HepG2 (cell line): Measurements from ENCODE around the gene BAG5. TPM values are rescaled to one million over a fixed set of nuclear protein-coding genes. Genes with fewer than 3 reads are reported as not detected.

Source experiments
- ATAC-seq: fragments of 200-7000 bp; cut with Tn5 transposase; 3 replicates; pipeline ENCODE4 v1.9.1; 2020; ENCODE audit warnings: mild to moderate bottlenecking, moderate library complexity
- BruUV-seq: library from RNA; stranded (reverse); fragments of 400-500 nt; replicated peaks from 2 replicates; lab custom pipeline; 2021; lab: Mats Ljungman, UMichigan
- CTCF ChIA-PET: fragments of 300-600 bp; formaldehyde crosslinking; extraction: SDS; loops from one replicate; lab custom pipeline; 2021; ENCODE audit warnings: low total read pairs, inconsistent platforms, low intra/inter-chr PET ratio; lab: Yijun Ruan, JAX
- POLR2A ChIA-PET: fragments of 350-600 bp; sonication (Branson Sonifier 250); formaldehyde crosslinking; loops from one replicate; lab custom pipeline; 2020; ENCODE audit warnings: antibody characterized with exemption, inconsistent platforms; lab: Yijun Ruan, JAX
- DNase-seq: peaks from one replicate; pipeline ENCODE4 v3.0.0-alpha.2; 2015; ENCODE audit warnings: low spot score
- FAIRE-seq: peaks from 3 replicates; lab custom pipeline; 2011; peaks lifted over from hg19 to GRCh38; lab: Jason Lieb, UNC
- H2AFZ ChIP-seq: one replicate; pipeline ENCODE4 v1.6.1; 2011; ENCODE audit warnings: low read length, inconsistent platforms
- H3K27ac ChIP-seq: fragments of 300-600 bp; 3 replicates; pipeline ENCODE4 v1.8.0; 2011; ENCODE audit warnings: mixed run types, mild to moderate bottlenecking, mixed read lengths, low read length, inconsistent platforms; ENCODE audit not compliant: insufficient read depth; ENCODE audit errors: extremely low read length
- H3K27me3 ChIP-seq, 2 experiments: fragments of 200-600 bp in 1 of 2; 2 replicates in 1 of 2; 3 replicates in 1 of 2; pipeline versions ENCODE4 v1.6.0 to v1.8.0; 2011; ENCODE audit warnings: low read length in 2 of 2, mild to moderate bottlenecking in 2 of 2, moderate library complexity in 2 of 2, inconsistent platforms in 1 of 2; ENCODE audit not compliant: insufficient read depth in 2 of 2, control insufficient read depth in 1 of 2
- H3K36me3 ChIP-seq, 2 experiments: fragments of 200-600 bp in 1 of 2; replicated peaks in 1 of 2; 2 replicates in 1 of 2; 3 replicates in 1 of 2; pipeline versions ENCODE4 v1.5.1 to v1.8.0; 2011; ENCODE audit warnings: low read length in 2 of 2, inconsistent platforms in 1 of 2; ENCODE audit not compliant: insufficient read depth in 2 of 2, control insufficient read depth in 1 of 2
- H3K4me1 ChIP-seq: 2 replicates; pipeline ENCODE4 v1.5.1; 2012; ENCODE audit warnings: low read length, inconsistent platforms; ENCODE audit not compliant: insufficient read depth
- H3K4me2 ChIP-seq: 2 replicates; pipeline ENCODE4 v1.6.0; 2011; ENCODE audit warnings: low read depth, low read length, inconsistent platforms
- H3K4me3 ChIP-seq, 3 experiments: fragments of 200-600 bp in 1 of 3; sonication (generic), shearing (Covaris generic) in 1 of 3; replicated peaks in 1 of 3; 2 replicates each; pipeline ENCODE4 v1.5.1; 2011 to 2016; ENCODE audit warnings: low read length in 3 of 3, inconsistent platforms in 2 of 3, low read depth in 2 of 3, mild to moderate bottlenecking in 2 of 3, control low read depth in 1 of 3, mixed read lengths in 1 of 3; ENCODE audit not compliant: insufficient read depth in 1 of 3
- H3K79me2 ChIP-seq: one replicate; pipeline ENCODE4 v1.6.1; 2011; ENCODE audit warnings: low read length, inconsistent platforms; ENCODE audit not compliant: insufficient read depth
- H3K9ac ChIP-seq: 2 replicates; pipeline ENCODE4 v1.6.0; 2011; ENCODE audit warnings: mild to moderate bottlenecking, low read depth, low read length, inconsistent platforms; ENCODE audit not compliant: insufficient read depth
- H3K9me3 ChIP-seq: 2 replicates; pipeline ENCODE4 v1.5.1; 2012; ENCODE audit warnings: mild to moderate bottlenecking, low read length
- H4K20me1 ChIP-seq: 2 replicates; pipeline ENCODE4 v1.6.0; 2011; ENCODE audit warnings: inconsistent platforms, mild to moderate bottlenecking, low read length, moderate library complexity; ENCODE audit not compliant: insufficient read depth
- RARG ChIP-seq: sonication (generic); formaldehyde crosslinking; IDR thresholded peaks from 2 replicates; pipeline ENCODE4 v1.4.0; 2020; ENCODE audit warnings: low read depth, mild to moderate bottlenecking, missing genetic modification reagents
- REL ChIP-seq: sonication (generic); formaldehyde crosslinking; conservative IDR thresholded peaks from 2 replicates; pipeline ENCODE4 v1.8.0; 2022; ENCODE audit warnings: mild to moderate bottlenecking, missing genetic modification reagents, moderate library complexity
- SIX1 ChIP-seq: sonication (generic); formaldehyde crosslinking; IDR thresholded peaks from 2 replicates; pipeline ENCODE4 v1.4.0; 2020; ENCODE audit warnings: missing genetic modification reagents, borderline replicate concordance
- ZNF34 ChIP-seq: sonication (generic); formaldehyde crosslinking; IDR thresholded peaks from 2 replicates; pipeline ENCODE4 v1.4.0; 2020; ENCODE audit warnings: mild to moderate bottlenecking, missing genetic modification reagents, borderline replicate concordance
- ZNF432 ChIP-seq: sonication (generic); formaldehyde crosslinking; IDR thresholded peaks from 2 replicates; pipeline ENCODE4 v1.5.0; 2020; ENCODE audit warnings: missing genetic modification reagents, mild to moderate bottlenecking, borderline replicate concordance
- ZSCAN29 ChIP-seq: sonication (generic); formaldehyde crosslinking; conservative IDR thresholded peaks from 2 replicates; pipeline ENCODE4 v1.4.0; 2020; ENCODE audit warnings: mild to moderate bottlenecking, missing genetic modification reagents
- WGBS: methylation state at CpG from one replicate; pipeline ENCODE4 v1.1.6; 2017; ENCODE audit warnings: low lambda C conversion rate; 5-methylcytosine and 5-hydroxymethylcytosine counted together
- in situ Hi-C: cut with HindIII; loops from 2 replicates; pipeline ENCODE4 v1.10.0; 2017; ENCODE audit warnings: low pct_unique_long_range_greater_than_20kb; ENCODE audit not compliant: extremely low pct_ligation_motif_present
- intact Hi-C: fragments of 100-400 bp; cut with micrococcal nuclease; formaldehyde crosslinking; loops from one replicate; pipeline ENCODE4 v1.10.0; 2022; ENCODE audit not compliant: unreplicated experiment
- polyA plus RNA-seq, 8 experiments: library from polyadenylated mRNA; depleted of rRNA in 3 of 8; stranded (reverse) in 7 of 8; unstranded in 1 of 8; fragments of >200 nt; fragmentation: Illumina TruSeq in 4 of 8; extraction: Trizol in 4 of 8; gene quantifications; 2 replicates each; pipeline versions ENCODE4 v1.2.1 to v1.2.3, GENCODE V29; 2011 to 2016; ENCODE audit warnings: low read depth in 4 of 8, missing spikeins in 1 of 8, mixed read lengths in 1 of 8; ENCODE audit not compliant: insufficient read depth in 1 of 8
- total RNA-seq, 5 experiments: library from RNA; depleted of rRNA; stranded (reverse); fragments of >200 nt; fragmentation: Illumina TruSeq; extraction: Trizol; gene quantifications; 2 replicates each; pipeline ENCODE4 v1.2.3, GENCODE V29; 2016; ENCODE audit warnings: low read depth in 1 of 5
- TF ChIP-seq, protein P1 (sequence below): sonication (generic); formaldehyde crosslinking; IDR thresholded peaks from 2 replicates; pipeline ENCODE4 v1.9.0; 2021; ENCODE audit warnings: missing genetic modification reagents, borderline replicate concordance
- TF ChIP-seq, protein P2 (sequence below): IDR thresholded peaks from 2 replicates; pipeline ENCODE4 v1.6.1; 2018; ENCODE audit warnings: missing genetic modification reagents, mild to moderate bottlenecking, missing compliant biosample characterization
- TF ChIP-seq, protein P3 (sequence below): sonication (generic); formaldehyde crosslinking; IDR thresholded peaks from 2 replicates; pipeline ENCODE4 v1.8.0; 2022; ENCODE audit warnings: missing genetic modification reagents, mild to moderate bottlenecking, borderline replicate concordance
- TF ChIP-seq, protein P4 (sequence below): sonication (generic); formaldehyde crosslinking; IDR thresholded peaks from 2 replicates; pipeline ENCODE4 v1.4.0; 2020; ENCODE audit warnings: mild to moderate bottlenecking, missing genetic modification reagents
- TF ChIP-seq, protein P5 (sequence below): sonication (generic); formaldehyde crosslinking; IDR thresholded peaks from 2 replicates; pipeline ENCODE4 v1.5.0; 2020; ENCODE audit warnings: missing genetic modification reagents

BAG5 gene
- total and polyA plus RNA-seq, 2 of the 13 experiments (the other 11 are each of a cell fraction or from before 2014, with no cell fraction given): 3.5 to 21.0 TPM

DNA sequence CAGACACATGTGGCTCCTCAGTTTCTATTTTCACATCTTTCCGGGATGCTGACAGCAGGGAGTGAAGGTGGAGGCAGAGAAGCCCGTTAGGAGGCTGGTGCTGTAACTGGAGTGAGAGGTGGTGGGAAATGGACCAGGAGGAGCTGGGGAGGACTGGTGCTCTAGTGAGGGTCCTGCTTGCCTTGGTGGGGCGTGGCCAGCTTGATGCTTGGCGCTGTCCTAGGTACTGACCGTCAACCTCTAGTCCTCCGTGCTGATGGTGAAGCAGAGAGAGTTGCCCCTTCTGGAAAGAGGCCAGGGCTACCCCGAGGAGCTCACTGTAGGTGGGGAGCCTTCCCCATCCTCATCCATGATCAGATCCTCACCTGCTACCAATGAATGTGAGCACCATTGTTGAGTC, 32.1 kb downstream of the BAG5 start (continued):
- TF ChIP-seq, protein P1, sequence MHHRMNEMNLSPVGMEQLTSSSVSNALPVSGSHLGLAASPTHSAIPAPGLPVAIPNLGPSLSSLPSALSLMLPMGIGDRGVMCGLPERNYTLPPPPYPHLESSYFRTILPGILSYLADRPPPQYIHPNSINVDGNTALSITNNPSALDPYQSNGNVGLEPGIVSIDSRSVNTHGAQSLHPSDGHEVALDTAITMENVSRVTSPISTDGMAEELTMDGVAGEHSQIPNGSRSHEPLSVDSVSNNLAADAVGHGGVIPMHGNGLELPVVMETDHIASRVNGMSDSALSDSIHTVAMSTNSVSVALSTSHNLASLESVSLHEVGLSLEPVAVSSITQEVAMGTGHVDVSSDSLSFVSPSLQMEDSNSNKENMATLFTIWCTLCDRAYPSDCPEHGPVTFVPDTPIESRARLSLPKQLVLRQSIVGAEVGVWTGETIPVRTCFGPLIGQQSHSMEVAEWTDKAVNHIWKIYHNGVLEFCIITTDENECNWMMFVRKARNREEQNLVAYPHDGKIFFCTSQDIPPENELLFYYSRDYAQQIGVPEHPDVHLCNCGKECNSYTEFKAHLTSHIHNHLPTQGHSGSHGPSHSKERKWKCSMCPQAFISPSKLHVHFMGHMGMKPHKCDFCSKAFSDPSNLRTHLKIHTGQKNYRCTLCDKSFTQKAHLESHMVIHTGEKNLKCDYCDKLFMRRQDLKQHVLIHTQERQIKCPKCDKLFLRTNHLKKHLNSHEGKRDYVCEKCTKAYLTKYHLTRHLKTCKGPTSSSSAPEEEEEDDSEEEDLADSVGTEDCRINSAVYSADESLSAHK: no peak
- no peak for TF ChIP-seq REL (CRISPR knock-in tag)

DNA sequence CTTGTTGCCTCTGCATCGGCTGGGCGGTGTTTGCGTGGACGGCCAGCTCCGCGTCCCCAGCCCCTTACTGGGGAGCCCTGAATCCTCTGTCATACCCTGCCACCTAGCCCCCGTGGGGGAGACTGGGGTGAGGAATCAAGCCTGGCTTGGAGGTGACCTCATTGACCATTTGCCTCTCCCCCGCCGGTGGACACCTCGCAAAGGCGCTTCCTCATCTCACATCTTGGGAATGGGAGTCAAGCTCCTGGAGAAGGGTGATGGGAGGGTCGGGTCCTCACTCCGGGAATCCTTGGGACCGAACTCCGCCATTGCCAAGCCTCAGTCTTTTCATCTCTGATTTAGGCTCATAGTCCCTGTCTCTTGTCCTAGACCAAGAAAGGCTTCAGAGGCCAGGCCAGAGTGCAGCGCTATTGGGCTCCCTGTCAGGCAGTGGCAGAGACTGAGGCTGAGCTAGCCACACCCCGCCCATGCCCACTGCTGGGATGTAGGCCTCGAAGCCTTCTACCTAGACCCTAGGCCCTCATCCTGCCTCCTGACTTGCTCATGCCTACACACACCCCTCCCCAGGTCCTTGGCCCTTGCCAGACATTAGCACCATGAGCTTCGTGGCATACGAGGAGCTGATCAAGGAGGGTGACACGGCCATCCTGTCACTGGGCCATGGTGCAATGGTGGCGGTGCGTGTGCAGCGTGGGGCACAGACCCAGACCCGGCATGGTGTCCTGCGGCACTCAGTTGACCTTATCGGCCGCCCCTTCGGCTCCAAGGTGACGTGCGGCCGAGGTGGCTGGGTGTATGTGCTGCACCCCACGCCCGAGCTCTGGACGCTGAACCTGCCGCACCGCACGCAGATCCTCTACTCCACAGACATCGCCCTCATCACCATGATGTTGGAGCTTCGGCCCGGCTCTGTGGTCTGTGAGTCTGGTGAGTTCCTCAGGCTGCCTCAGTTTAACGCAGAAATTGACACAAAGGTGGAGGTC, 32.8 kb downstream of the BAG5 start:
- H3K4me3 ChIP-seq: peak overlapping the region; percentile 87 to 98 (median 95)
- no peaks in the 10 kb centered on the region for H3K9me3 ChIP-seq
- ATAC-seq (no peak), FAIRE-seq (no peak), DNase-seq (no peak)
- H3K27me3 ChIP-seq: no peaks in the 10 kb centered on the region; a peak in 1 of 5 replicates
- H2AFZ ChIP-seq: no peak overlapping the region
- BruUV-seq: TSS peak; percentile 83
- no peaks in the 10 kb centered on the region for H4K20me1 ChIP-seq
- CTCF ChIA-PET: no interaction called here
- POLR2A ChIA-PET: interaction anchor here (1.0 to 3.2 kb wide), 7 partner anchors 9 to 145 kb away, joined by 3 to 37 read pairs (median 15); no protein-coding TSS in a partner anchor
- H3K27ac ChIP-seq: peak overlapping the region; percentile 37
- intact Hi-C loops: no loop called here
- peaks cover 30% of the 10 kb centered on the region for H3K79me2 ChIP-seq
- peak overlapping the region; percentile 98 for H3K4me2 ChIP-seq
- in situ Hi-C loops: no loop called here
- peaks cover 56% of the 10 kb centered on the region for H3K4me1 ChIP-seq
- 24% methylated on average over 4 of the region's 42 CpGs for WGBS
- peaks cover 3 to 4% of the 10 kb centered on the region in 2 experiments; a peak in 3 of 5 replicates for H3K36me3 ChIP-seq
- peak overlapping the region; percentile 85 for H3K9ac ChIP-seq
- TF ChIP-seq ZNF432 (CRISPR knock-in tag) (no peak), ZSCAN29 (no peak), RARG (CRISPR knock-in tag) (no peak), SIX1 (CRISPR knock-in tag) (no peak), ZNF34 (CRISPR knock-in tag) (no peak)
- TF ChIP-seq, protein P2, sequence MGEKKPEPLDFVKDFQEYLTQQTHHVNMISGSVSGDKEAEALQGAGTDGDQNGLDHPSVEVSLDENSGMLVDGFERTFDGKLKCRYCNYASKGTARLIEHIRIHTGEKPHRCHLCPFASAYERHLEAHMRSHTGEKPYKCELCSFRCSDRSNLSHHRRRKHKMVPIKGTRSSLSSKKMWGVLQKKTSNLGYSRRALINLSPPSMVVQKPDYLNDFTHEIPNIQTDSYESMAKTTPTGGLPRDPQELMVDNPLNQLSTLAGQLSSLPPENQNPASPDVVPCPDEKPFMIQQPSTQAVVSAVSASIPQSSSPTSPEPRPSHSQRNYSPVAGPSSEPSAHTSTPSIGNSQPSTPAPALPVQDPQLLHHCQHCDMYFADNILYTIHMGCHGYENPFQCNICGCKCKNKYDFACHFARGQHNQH (CRISPR knock-in tag): no peak
- TF ChIP-seq, protein P3, sequence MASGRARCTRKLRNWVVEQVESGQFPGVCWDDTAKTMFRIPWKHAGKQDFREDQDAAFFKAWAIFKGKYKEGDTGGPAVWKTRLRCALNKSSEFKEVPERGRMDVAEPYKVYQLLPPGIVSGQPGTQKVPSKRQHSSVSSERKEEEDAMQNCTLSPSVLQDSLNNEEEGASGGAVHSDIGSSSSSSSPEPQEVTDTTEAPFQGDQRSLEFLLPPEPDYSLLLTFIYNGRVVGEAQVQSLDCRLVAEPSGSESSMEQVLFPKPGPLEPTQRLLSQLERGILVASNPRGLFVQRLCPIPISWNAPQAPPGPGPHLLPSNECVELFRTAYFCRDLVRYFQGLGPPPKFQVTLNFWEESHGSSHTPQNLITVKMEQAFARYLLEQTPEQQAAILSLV: no peak
- TF ChIP-seq, protein P4, sequence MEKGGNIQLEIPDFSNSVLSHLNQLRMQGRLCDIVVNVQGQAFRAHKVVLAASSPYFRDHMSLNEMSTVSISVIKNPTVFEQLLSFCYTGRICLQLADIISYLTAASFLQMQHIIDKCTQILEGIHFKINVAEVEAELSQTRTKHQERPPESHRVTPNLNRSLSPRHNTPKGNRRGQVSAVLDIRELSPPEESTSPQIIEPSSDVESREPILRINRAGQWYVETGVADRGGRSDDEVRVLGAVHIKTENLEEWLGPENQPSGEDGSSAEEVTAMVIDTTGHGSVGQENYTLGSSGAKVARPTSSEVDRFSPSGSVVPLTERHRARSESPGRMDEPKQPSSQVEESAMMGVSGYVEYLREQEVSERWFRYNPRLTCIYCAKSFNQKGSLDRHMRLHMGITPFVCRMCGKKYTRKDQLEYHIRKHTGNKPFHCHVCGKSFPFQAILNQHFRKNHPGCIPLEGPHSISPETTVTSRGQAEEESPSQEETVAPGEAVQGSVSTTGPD (CRISPR knock-in tag): no peak
- TF ChIP-seq, protein P5, sequence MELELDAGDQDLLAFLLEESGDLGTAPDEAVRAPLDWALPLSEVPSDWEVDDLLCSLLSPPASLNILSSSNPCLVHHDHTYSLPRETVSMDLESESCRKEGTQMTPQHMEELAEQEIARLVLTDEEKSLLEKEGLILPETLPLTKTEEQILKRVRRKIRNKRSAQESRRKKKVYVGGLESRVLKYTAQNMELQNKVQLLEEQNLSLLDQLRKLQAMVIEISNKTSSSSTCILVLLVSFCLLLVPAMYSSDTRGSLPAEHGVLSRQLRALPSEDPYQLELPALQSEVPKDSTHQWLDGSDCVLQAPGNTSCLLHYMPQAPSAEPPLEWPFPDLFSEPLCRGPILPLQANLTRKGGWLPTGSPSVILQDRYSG (CRISPR knock-in tag): no peak
